Psoas muscle (tissue), 8 donors: ENCODE results near the gene GAB2. TPM values are rescaled to one million over a fixed set of nuclear protein-coding genes. Genes with fewer than 3 reads are reported as not detected.
A peak's percentile ranks its signal among the peaks of the same experiment; 100 is the strongest.

Experiments
- ATAC-seq, 4 donors: fragments of 200-7000 bp; cut with Tn5 transposase; one replicate each; pipeline ENCODE4 v1.9.1; 2020; ENCODE audit warnings: moderate library complexity in 3 of 4, mild to moderate bottlenecking in 2 of 4
- DNase-seq, 2 donors: peaks; one replicate each; pipeline ENCODE4 v3.0.0-alpha.2; 2020
- H3K27ac ChIP-seq: fragments of 200-600 bp; one replicate; pipeline ENCODE4 v1.8.0; 2022
- H3K27me3 ChIP-seq, 3 donors: fragments of 200-600 bp in 1 of 3; one replicate each; pipeline versions ENCODE4 v1.6.1 to v1.8.0; 2013 to 2022; ENCODE audit warnings: low read length in 2 of 3, mild to moderate bottlenecking in 2 of 3, moderate library complexity in 1 of 3; ENCODE audit not compliant: insufficient read depth in 3 of 3
- H3K36me3 ChIP-seq, 2 donors: fragments of 200-600 bp in 1 of 2; one replicate each; pipeline versions ENCODE4 v1.6.1 to v1.8.0; 2013 to 2022; ENCODE audit warnings: low read depth in 1 of 2, mild to moderate bottlenecking in 1 of 2, moderate library complexity in 1 of 2; ENCODE audit not compliant: insufficient read depth in 1 of 2
- H3K4me1 ChIP-seq: fragments of 200-600 bp; one replicate; pipeline ENCODE4 v1.8.0; 2022
- H3K4me3 ChIP-seq: fragments of 200-600 bp; one replicate; pipeline ENCODE4 v1.8.0; 2022; ENCODE audit warnings: mild to moderate bottlenecking
- H3K9me3 ChIP-seq: fragments of 200-600 bp; one replicate; pipeline ENCODE4 v1.8.0; 2022
- CTCF ChIP-seq: fragments of 200-600 bp; IDR thresholded peaks from one replicate; pipeline ENCODE4 v1.8.0; 2022; ENCODE audit warnings: antibody characterized with exemption
- WGBS, 3 donors: extraction: QIAGEN DNeasy Blood & Tissue Kit; methylation state at CpG; one replicate each; pipeline versions ENCODE4 v1.1.6 to v1.1.7; 2013; 5-methylcytosine and 5-hydroxymethylcytosine counted together
- intact Hi-C, 2 donors: fragments of 100-400 bp; cut with DNase I; formaldehyde crosslinking; loops; one replicate each; pipeline versions ENCODE4 v1.11.0 to v1.14.2; 2022
- polyA plus RNA-seq, 3 donors: library from polyadenylated mRNA; stranded (reverse); fragments of 200-250 nt; gene quantifications; one replicate each; pipeline ENCODE4 v1.2.3, GENCODE V29; 2013
- total RNA-seq, 4 donors: library from RNA; stranded (reverse); fragmentation: NEBNext Ultra II Directional in 2 of 4; extraction: Animal tissue kit (Norgen Biotek cat#: 25700) in 2 of 4; gene quantifications; one replicate each; pipeline versions ENCODE4 v1.2.1 to v1.2.4, GENCODE V29; 2021 to 2023
- donor health status: healthy with polysubstance abuse.
- donor health status: DM: no; HTN: no; CAD: no; lungs with moderate emphysema.
- donor health status: Bipolar disorder and iron deficiency.
- donor health status: healthy.
- donor health status: DM: yes; HTN: yes; CAD: no.
- donor health status: DM: no; HTN: no; CAD: no.
- donor health status: DM: no; HTN: no; CAD: no.
- donor health status: DM: yes; HTN: yes; CAD: no.

GAB2 gene
- total and polyA plus RNA-seq, 7 donors = 2.7 to 6.3 (median 4.7) TPM

DNA sequence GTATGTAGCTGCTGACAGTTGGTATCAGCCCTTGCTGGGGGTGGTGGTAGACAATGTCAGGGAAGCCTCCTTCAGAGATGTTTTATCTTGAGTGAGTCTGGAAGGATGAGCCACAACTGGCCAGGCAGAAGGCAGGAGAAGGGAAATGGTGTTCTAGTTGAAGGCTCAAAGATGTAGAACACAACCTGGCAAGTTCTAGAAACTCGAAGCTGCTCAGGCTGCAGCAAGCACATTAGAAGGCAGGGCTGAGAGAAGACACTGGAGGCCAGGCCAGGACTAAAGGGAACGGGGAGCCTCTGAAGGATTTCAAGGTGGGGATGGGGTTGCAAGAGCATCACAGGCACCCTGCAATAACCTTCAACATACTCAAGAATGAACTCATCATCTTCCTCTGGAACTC is 188.5 kb downstream of the GAB2 start:
- Histone ChIP-seq H3K27me3 (no peaks in the 10 kb centered on the region), H3K36me3 (peaks cover 0 to 26% of the 10 kb centered on the region in 2 donors), H3K9me3 (no peaks in the 10 kb centered on the region), H3K27ac (no peak overlapping the region), H3K4me1 (peaks cover 12% of the 10 kb centered on the region), H3K4me3 (no peak overlapping the region)
- DNase-seq (no peak), ATAC-seq (no peak)
- no peak for TF ChIP-seq CTCF
- WGBS, 3 donors = 84 to 96% (median 94%) methylated on average over 2 of the region's 2 CpGs
- intact Hi-C loops = loop anchor here (5.0 to 10.0 kb wide), 3 partner anchors 188 to 338 kb away; partner anchors contain the start of gene GAB2 (in 1 of the 2)

- DNase-seq (no peak), ATAC-seq (peak in 3 of 4 donors; percentile 56 to 72 (median 57))
- peaks cover 12% of the 10 kb centered on the region for H3K4me1 ChIP-seq
- no peaks in the 10 kb centered on the region for H3K27me3 ChIP-seq
- no peak overlapping the region for H3K27ac ChIP-seq
- no peaks in the 10 kb centered on the region for H3K9me3 ChIP-seq
- 97 to 98% (median 98%) methylated on average over 3 of the region's 3 CpGs for WGBS, 3 donors
- TF ChIP-seq CTCF = peak; percentile 55
- H3K36me3 ChIP-seq = peaks cover 0 to 26% of the 10 kb centered on the region in 2 donors
- no peak overlapping the region for H3K4me3 ChIP-seq
- intact Hi-C loops = loop anchor here (1.0 to 10.0 kb wide), 4 partner anchors 189 to 339 kb away; partner anchors contain the start of gene GAB2 (in 1 of the 2)
Measured at GRCh38 chr11:78228467-78228866, 189.2 kb downstream of the GAB2 start.

GRCh38 chr11:78227921-78228320 is 189.7 kb downstream of the GAB2 start:
- peaks cover 0 to 30% of the 10 kb centered on the region in 2 donors for H3K36me3 ChIP-seq
- no peak for DNase-seq
- no peak for ATAC-seq
- no peak overlapping the region for H3K27ac ChIP-seq
- H3K4me1 ChIP-seq = peaks cover 9% of the 10 kb centered on the region
- no peaks in the 10 kb centered on the region for H3K27me3 ChIP-seq
- WGBS, 3 donors = 89 to 94% (median 92%) methylated on average over 4 of the region's 4 CpGs
- no peaks in the 10 kb centered on the region for H3K9me3 ChIP-seq
- intact Hi-C loops = loop anchor here (1.0 to 10.0 kb wide), 4 partner anchors 189 to 339 kb away; partner anchors contain the start of gene GAB2 (in 1 of the 2)
- no peak overlapping the region for H3K4me3 ChIP-seq
- no peak for TF ChIP-seq CTCF

DNA sequence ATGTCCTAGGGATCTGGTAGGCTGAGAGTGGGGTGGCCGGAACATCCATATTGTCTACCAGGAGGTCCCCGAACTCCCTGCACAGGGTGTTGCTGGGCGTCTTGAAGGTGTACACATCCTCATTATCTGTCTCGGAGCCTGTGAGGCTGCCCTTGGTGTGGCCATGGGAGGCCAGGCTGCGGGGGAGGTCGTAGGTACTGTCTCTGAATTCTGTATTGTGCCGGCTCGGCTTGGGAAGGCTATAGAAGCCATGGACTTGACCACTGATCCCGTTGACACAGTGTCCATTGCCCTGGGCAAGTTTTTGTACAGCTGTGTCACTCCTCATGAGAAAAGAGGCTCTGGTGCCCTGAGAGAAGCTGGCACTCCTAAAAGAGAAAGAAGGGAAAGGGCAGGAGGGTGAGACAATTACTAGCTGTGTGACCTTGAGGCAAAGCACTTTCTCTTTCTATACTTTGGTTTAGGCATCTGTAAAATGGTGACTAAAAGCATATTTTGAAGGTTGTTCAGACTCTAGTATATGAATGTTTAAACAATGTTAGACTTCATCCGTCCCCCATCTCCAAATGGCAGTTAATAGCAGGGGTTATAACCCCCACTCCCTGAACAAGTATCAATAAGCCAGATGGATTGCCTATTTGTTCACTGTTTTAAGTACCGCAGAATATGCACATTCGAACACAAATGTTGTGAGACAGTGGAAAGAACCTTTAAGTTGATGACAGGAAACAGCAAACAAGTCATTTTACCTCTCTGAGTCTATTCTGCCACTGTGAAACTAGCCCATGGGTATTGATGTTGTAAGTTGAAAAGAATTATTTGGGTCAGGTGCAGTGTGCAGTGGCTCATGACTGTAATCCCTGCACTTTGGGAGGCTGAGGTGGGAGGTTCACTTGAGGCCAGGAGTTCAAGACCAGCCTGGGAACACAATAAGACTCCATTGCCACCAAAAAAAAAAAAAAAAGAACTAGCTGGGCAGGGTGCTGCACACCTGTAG is 190.6 kb downstream of the GAB2 start:
- Histone ChIP-seq H3K4me3 (no peak overlapping the region), H3K36me3 (peaks cover 0 to 37% of the 10 kb centered on the region in 2 donors), H3K9me3 (no peaks in the 10 kb centered on the region), H3K27ac (no peak overlapping the region), H3K4me1 (no peaks in the 10 kb centered on the region), H3K27me3 (no peaks in the 10 kb centered on the region)
- no peak for TF ChIP-seq CTCF
- no peak for DNase-seq
- intact Hi-C loops = loop anchor here (5.0 to 10.0 kb wide), 3 partner anchors 190 to 340 kb away; partner anchors contain the start of gene GAB2 (in 1 of the 2)
- 91 to 93% (median 92%) methylated on average over 12 of the region's 12 CpGs for WGBS, 3 donors
- no peak for ATAC-seq
